Dermis blood vessel endothelial cell (primary cell): ENCODE measurements around the gene MARCHF4. TPM values are rescaled to one million over a fixed set of nuclear protein-coding genes. Genes with fewer than 3 reads are reported as not detected.

ENCODE experiments used
- DNase-seq: peaks from one replicate; pipeline ENCODE4 v3.0.0; 2010
- total RNA-seq: library from RNA; depleted of rRNA; stranded (reverse); fragments of >200 nt; gene quantifications from 2 replicates; pipeline ENCODE4 v1.2.3, GENCODE V29; 2014

Gene MARCHF4
- 1.5 TPM in 2 replicates for total RNA-seq

- peak; percentile 92 for DNase-seq
Measured at GRCh38 chr2:216371721-216372702, at the start of gene MARCHF4. MARCHF4 (minus strand) TSS chr2:216372483; CDS start chr2:216370260, 2,223 bp downstream.

- no peak for DNase-seq
Measured at GRCh38 chr2:216420367-216421101, 48.3 kb upstream of the MARCHF4 start.

- DNase-seq: no peak
Measured at GRCh38 chr2:216418981-216419380, 46.7 kb upstream of the MARCHF4 start.

- DNase-seq: no peak
Measured at GRCh38 chr2:216416571-216417307, 44.5 kb upstream of the MARCHF4 start.

- no peak for DNase-seq
Measured at GRCh38 chr2:216415541-216415940, 43.3 kb upstream of the MARCHF4 start.

GRCh38 chr2:216414772-216415319 is 42.6 kb upstream of the MARCHF4 start:
- no peak for DNase-seq

- DNase-seq: no peak
Measured at GRCh38 chr2:216413882-216414281, 41.6 kb upstream of the MARCHF4 start.

GRCh38 chr2:216412022-216412999 is 40.0 kb upstream of the MARCHF4 start, which contains the start of gene SMARCAL1:
SMARCAL1 (plus strand) TSS chr2:216412484; CDS start chr2:216414705, 2,221 bp downstream.
- DNase-seq: peak; percentile 99

- DNase-seq: no peak
Measured at GRCh38 chr2:216410550-216410949, 38.3 kb upstream of the MARCHF4 start.

GRCh38 chr2:216408426-216409290 is 36.4 kb upstream of the MARCHF4 start:
- DNase-seq: no peak

- no peak for DNase-seq
Measured at GRCh38 chr2:216406826-216407225, 34.5 kb upstream of the MARCHF4 start.

GRCh38 chr2:216405588-216405987 is 33.3 kb upstream of the MARCHF4 start:
- no peak for DNase-seq

GRCh38 chr2:216404010-216404618 is 31.8 kb upstream of the MARCHF4 start:
- peak; percentile 64 for DNase-seq

- DNase-seq: no peak
Measured at GRCh38 chr2:216402751-216403150, 30.5 kb upstream of the MARCHF4 start.

GRCh38 chr2:216399621-216400020 is 27.3 kb upstream of the MARCHF4 start:
- peak; percentile 28 for DNase-seq

- DNase-seq: no peak
Measured at GRCh38 chr2:216394881-216395280, 22.6 kb upstream of the MARCHF4 start.

GRCh38 chr2:216392945-216393840 is 20.9 kb upstream of the MARCHF4 start:
- DNase-seq: no peak

GRCh38 chr2:216392018-216392562 is 19.8 kb upstream of the MARCHF4 start:
- no peak for DNase-seq
